Endothelial cell of umbilical vein (primary cell): ENCODE results near the gene ARHGEF12. TPM values are rescaled to one million over a fixed set of nuclear protein-coding genes. Genes with fewer than 3 reads are reported as not detected.

Experiments used
- BruUV-seq: library from RNA; stranded (reverse); fragments of 400-500 nt; replicated peaks from 2 replicates; lab custom pipeline; 2021; lab: Mats Ljungman, UMichigan
- CTCF ChIA-PET: fragments of 300-600, 350-600 bp; sonication (Branson Sonifier 250); formaldehyde crosslinking; loops from one replicate; lab custom pipeline; 2021; ENCODE audit warnings: antibody characterized with exemption, inconsistent platforms; lab: Charles Lee
- POLR2A ChIA-PET: fragments of 300-600, 350-600 bp; sonication (Branson Sonifier 250); formaldehyde crosslinking; loops from one replicate; lab custom pipeline; 2021; ENCODE audit warnings: antibody characterized with exemption, inconsistent platforms; lab: Charles Lee
- DNase-seq: peaks from one replicate; pipeline ENCODE4 v3.0.0-alpha.2; 2011; ENCODE audit warnings: low read depth, low spot score
- FAIRE-seq: peaks from 2 replicates; lab custom pipeline; 2011; peaks lifted over from hg19 to GRCh38; lab: Jason Lieb, UNC
- H2AFZ ChIP-seq: 2 replicates; pipeline ENCODE4 v1.6.0; 2012; ENCODE audit warnings: low read depth, low read length, control low read depth, inconsistent platforms
- H3K27ac ChIP-seq: 2 replicates; pipeline ENCODE4 v1.5.1; 2011; ENCODE audit warnings: low read depth, mild to moderate bottlenecking, control low read depth, low read length, moderate library complexity; ENCODE audit not compliant: insufficient read depth
- H3K27me3 ChIP-seq, 2 experiments: 2 replicates each; pipeline versions ENCODE4 v1.6.0 to v1.6.1; 2011; ENCODE audit warnings: low read length in 2 of 2, mixed read lengths in 1 of 2; ENCODE audit not compliant: control insufficient read depth in 2 of 2, insufficient read depth in 2 of 2
- H3K36me3 ChIP-seq, 2 experiments: 2 replicates in 1 of 2; 3 replicates in 1 of 2; pipeline ENCODE4 v1.5.1; 2011; ENCODE audit warnings: low read length in 2 of 2, mild to moderate bottlenecking in 1 of 2, moderate library complexity in 1 of 2; ENCODE audit not compliant: control insufficient read depth in 2 of 2, insufficient read depth in 2 of 2; ENCODE audit errors: extremely low read depth in 1 of 2
- H3K4me1 ChIP-seq: 3 replicates; pipeline ENCODE4 v1.5.1; 2011; ENCODE audit warnings: mild to moderate bottlenecking, low read length; ENCODE audit not compliant: control insufficient read depth, insufficient read depth; ENCODE audit errors: extremely low read depth
- H3K4me2 ChIP-seq: 2 replicates; pipeline ENCODE4 v1.6.1; 2011; ENCODE audit warnings: low read length, control low read depth, mixed read lengths; ENCODE audit not compliant: insufficient read depth
- H3K4me3 ChIP-seq, 3 experiments: fragments of 200-600 bp in 1 of 3; sonication (generic), shearing (Covaris generic) in 1 of 3; replicated peaks in 1 of 3; 2 replicates each; pipeline ENCODE4 v1.5.1; 2011 to 2016; ENCODE audit warnings: control low read depth in 3 of 3, low read length in 3 of 3, mild to moderate bottlenecking in 2 of 3, inconsistent platforms in 1 of 3, low read depth in 1 of 3, moderate library complexity in 1 of 3; ENCODE audit not compliant: insufficient read depth in 1 of 3
- H3K79me2 ChIP-seq: 2 replicates; pipeline ENCODE4 v1.6.0; 2012; ENCODE audit warnings: low read length, inconsistent platforms; ENCODE audit not compliant: control insufficient read depth, insufficient read depth
- H3K9ac ChIP-seq: replicated peaks from 2 replicates; pipeline ENCODE3; 2011; ENCODE audit warnings: low read length, control low read depth; ENCODE audit not compliant: insufficient read depth; ENCODE audit errors: extremely low read depth
- H3K9me1 ChIP-seq: replicated peaks from 3 replicates; pipeline ENCODE4 v1.6.0; 2011; ENCODE audit warnings: mild to moderate bottlenecking, low read length; ENCODE audit not compliant: control insufficient read depth, insufficient read depth; ENCODE audit errors: extremely low read depth
- H3K9me3 ChIP-seq: replicated peaks from 2 replicates; pipeline ENCODE4 v1.5.1; 2012; ENCODE audit warnings: low read length, inconsistent platforms; ENCODE audit not compliant: control insufficient read depth, insufficient read depth
- H4K20me1 ChIP-seq: replicated peaks from 2 replicates; pipeline ENCODE3; 2011; ENCODE audit warnings: mild to moderate bottlenecking, low read length; ENCODE audit not compliant: control insufficient read depth, insufficient read depth; ENCODE audit errors: extremely low read depth
- CTCF ChIP-seq, 2 donors: IDR thresholded peaks; 1 replicate in 1 of 2; 2 replicates in 1 of 2; pipeline ENCODE4 v1.5.1; 2011; ENCODE audit warnings: low read length in 2 of 2, mild to moderate bottlenecking in 2 of 2, moderate library complexity in 2 of 2, control low read depth in 1 of 2, inconsistent platforms in 1 of 2, low read depth in 1 of 2; ENCODE audit not compliant: insufficient read depth in 1 of 2; ENCODE audit errors: extremely low read depth in 1 of 2
- EZH2 ChIP-seq: IDR thresholded peaks from 2 replicates; pipeline ENCODE4 v1.6.1; 2012; ENCODE audit warnings: borderline replicate concordance, low read depth, mild to moderate bottlenecking, moderate library complexity, low read length, inconsistent platforms; ENCODE audit not compliant: severe bottlenecking
- GATA2 ChIP-seq: IDR thresholded peaks from 2 replicates; pipeline ENCODE4 v1.7.0; 2011; ENCODE audit warnings: low read depth, mild to moderate bottlenecking, moderate library complexity, mixed read lengths, low read length; ENCODE audit not compliant: insufficient read length, insufficient read depth
- JUN ChIP-seq: IDR thresholded peaks from 2 replicates; pipeline ENCODE4 v1.6.1; 2011; ENCODE audit warnings: borderline replicate concordance, low read depth; ENCODE audit not compliant: insufficient read length, insufficient read depth
- MYC ChIP-seq: IDR thresholded peaks from one replicate; pipeline ENCODE4 v1.6.1; 2011; ENCODE audit warnings: mild to moderate bottlenecking, low read depth, low read length
- POLR2A ChIP-seq: IDR thresholded peaks from 2 replicates; pipeline ENCODE4 v1.6.1; 2012; ENCODE audit warnings: low read depth, mild to moderate bottlenecking, control low read depth, low read length
- dilution Hi-C: fragments of 300-500 bp; cut with MboI; formaldehyde crosslinking; loops from one replicate; pipeline ENCODE4 v1.15.0; 2019; ENCODE audit warnings: low sequenced_read_pairs; ENCODE audit not compliant: extremely low pct_ligation_motif_present
- intact Hi-C: fragments of 100-400 bp; cut with micrococcal nuclease; formaldehyde crosslinking; loops from one replicate; pipeline ENCODE4 v1.10.0; 2022
- polyA plus RNA-seq, 4 experiments: library from polyadenylated mRNA; depleted of rRNA in 3 of 4; stranded (reverse) in 3 of 4; unstranded in 1 of 4; fragments of >200 nt; gene quantifications; 2 replicates each; pipeline versions ENCODE4 v1.2.1 to v1.2.3, GENCODE V29; 2011 to 2012; ENCODE audit warnings: missing spikeins in 1 of 4
- total RNA-seq: library from RNA; stranded (reverse); gene quantifications from 2 replicates; pipeline ENCODE4 v1.2.3, GENCODE V29; 2021
- TF ChIP-seq, protein P1 (sequence below): IDR thresholded peaks from 2 replicates; pipeline ENCODE4 v1.6.1; 2011; ENCODE audit not compliant: insufficient read depth, insufficient read length

Gene ARHGEF12
- total and polyA plus RNA-seq, 2 donors (not counting 3 experiments of a cell fraction or from before 2014, with no cell fraction given): 20.9 to 125 TPM

GRCh38 chr11:120442031-120442430 is 105.8 kb downstream of the ARHGEF12 start:
- no peak for FAIRE-seq
- TF ChIP-seq EZH2 (no peak), GATA2 (no peak), POLR2A (no peak), JUN (no peak), CTCF (IDR thresholded peaks at IDR 0.05; ENCODE audit: extremely low read depth in 1 of 2, insufficient read depth in 1 of 2, low read depth in 1 of 2, low read length in 2 of 2) (no peak), MYC (no peak)
- TF ChIP-seq, protein P1, sequence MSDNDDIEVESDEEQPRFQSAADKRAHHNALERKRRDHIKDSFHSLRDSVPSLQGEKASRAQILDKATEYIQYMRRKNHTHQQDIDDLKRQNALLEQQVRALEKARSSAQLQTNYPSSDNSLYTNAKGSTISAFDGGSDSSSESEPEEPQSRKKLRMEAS: no peak
- dilution Hi-C loops: no loop called here
- H3K9me3 ChIP-seq: no peaks in the 10 kb centered on the region
- intact Hi-C loops: no loop called here
- H3K27ac ChIP-seq: no peak overlapping the region
- no peaks in the 10 kb centered on the region for H4K20me1 ChIP-seq
- DNase-seq: no peak
- H3K79me2 ChIP-seq: no peaks in the 10 kb centered on the region
- no peak overlapping the region for H3K9ac ChIP-seq
- no peak overlapping the region for H2AFZ ChIP-seq
- ChIA-PET POLR2A (no interaction called here), CTCF (interaction anchor here (1.3 to 2.2 kb wide), 3 partner anchors 12 to 107 kb away, joined by 4 to 8 read pairs (median 6); no protein-coding TSS in a partner anchor)
- no peak overlapping the region for H3K4me2 ChIP-seq
- no peaks in the 10 kb centered on the region for H3K4me1 ChIP-seq
- no TSS peak for BruUV-seq
- no peak overlapping the region for H3K4me3 ChIP-seq
- peaks cover 10% of the 10 kb centered on the region in 2 experiments for H3K36me3 ChIP-seq
- no peaks in the 10 kb centered on the region for H3K9me1 ChIP-seq
- no peaks in the 10 kb centered on the region for H3K27me3 ChIP-seq
